ENCODE data around the gene OTUD4.

DNA sequence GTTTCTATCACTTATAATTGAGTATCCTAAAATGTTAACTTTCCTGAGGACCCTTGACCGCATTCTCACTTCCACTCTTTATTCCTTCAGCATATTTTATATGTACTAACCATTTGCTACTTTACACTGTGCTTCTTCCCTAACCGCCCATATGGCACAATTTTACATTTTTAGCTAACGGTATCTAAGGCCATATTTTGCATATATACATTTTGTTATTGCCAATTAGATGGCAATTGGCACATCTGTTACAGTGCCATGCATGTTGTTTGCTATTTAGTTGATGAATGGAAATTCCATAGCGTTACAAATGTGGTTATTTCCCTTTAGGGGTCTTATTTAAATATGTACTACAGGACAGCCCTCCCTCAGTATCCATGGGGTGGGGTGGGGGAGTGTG, 20.0 kb upstream of the OTUD4 start:
- TF ChIP-seq, protein P1, sequence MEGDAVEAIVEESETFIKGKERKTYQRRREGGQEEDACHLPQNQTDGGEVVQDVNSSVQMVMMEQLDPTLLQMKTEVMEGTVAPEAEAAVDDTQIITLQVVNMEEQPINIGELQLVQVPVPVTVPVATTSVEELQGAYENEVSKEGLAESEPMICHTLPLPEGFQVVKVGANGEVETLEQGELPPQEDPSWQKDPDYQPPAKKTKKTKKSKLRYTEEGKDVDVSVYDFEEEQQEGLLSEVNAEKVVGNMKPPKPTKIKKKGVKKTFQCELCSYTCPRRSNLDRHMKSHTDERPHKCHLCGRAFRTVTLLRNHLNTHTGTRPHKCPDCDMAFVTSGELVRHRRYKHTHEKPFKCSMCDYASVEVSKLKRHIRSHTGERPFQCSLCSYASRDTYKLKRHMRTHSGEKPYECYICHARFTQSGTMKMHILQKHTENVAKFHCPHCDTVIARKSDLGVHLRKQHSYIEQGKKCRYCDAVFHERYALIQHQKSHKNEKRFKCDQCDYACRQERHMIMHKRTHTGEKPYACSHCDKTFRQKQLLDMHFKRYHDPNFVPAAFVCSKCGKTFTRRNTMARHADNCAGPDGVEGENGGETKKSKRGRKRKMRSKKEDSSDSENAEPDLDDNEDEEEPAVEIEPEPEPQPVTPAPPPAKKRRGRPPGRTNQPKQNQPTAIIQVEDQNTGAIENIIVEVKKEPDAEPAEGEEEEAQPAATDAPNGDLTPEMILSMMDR (IDR thresholded peaks at IDR 0.05), result no peak
- no peak for TF ChIP-seq POLR2A (IDR thresholded peaks at IDR 0.05)

Measured in Peyer's patch (tissue), 4 donors.